ENCODE measurements around the gene HDAC9.

HDAC9 gene

DNA sequence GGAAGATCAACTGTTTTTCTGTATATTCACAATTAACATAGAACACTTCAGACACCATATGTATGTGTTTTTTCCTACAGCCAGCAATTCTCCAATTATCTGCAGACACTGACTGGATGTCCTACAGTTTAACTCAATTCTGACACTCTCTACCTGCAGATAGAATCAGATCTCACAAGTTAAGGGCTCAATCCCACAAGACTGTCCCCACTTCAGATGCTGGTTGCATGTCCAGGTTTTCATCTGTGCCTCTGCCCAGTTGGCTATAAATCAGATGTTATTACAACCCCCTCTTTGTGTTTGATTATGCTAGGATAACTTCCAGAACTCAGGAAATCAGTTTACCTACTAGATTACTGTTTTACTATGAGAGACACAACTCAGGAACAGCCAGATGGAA lies 326.0 kb downstream of the HDAC9 start:
- no peak for FAIRE-seq

GRCh38 chr7:18824157-18824556 lies 328.6 kb downstream of the HDAC9 start:
- FAIRE-seq (no peak), DNase-seq (ENCODE audit: insufficient read length, low spot score) (no peak)

More for the DNA sequence above, 326.0 kb downstream of the HDAC9 start:
- no peak for DNase-seq (ENCODE audit: insufficient read length, low spot score)

GRCh38 chr7:18828260-18828993 lies 332.9 kb downstream of the HDAC9 start:
- DNase-seq (ENCODE audit: insufficient read length, low spot score) (no peak), FAIRE-seq (no peak)

DNA sequence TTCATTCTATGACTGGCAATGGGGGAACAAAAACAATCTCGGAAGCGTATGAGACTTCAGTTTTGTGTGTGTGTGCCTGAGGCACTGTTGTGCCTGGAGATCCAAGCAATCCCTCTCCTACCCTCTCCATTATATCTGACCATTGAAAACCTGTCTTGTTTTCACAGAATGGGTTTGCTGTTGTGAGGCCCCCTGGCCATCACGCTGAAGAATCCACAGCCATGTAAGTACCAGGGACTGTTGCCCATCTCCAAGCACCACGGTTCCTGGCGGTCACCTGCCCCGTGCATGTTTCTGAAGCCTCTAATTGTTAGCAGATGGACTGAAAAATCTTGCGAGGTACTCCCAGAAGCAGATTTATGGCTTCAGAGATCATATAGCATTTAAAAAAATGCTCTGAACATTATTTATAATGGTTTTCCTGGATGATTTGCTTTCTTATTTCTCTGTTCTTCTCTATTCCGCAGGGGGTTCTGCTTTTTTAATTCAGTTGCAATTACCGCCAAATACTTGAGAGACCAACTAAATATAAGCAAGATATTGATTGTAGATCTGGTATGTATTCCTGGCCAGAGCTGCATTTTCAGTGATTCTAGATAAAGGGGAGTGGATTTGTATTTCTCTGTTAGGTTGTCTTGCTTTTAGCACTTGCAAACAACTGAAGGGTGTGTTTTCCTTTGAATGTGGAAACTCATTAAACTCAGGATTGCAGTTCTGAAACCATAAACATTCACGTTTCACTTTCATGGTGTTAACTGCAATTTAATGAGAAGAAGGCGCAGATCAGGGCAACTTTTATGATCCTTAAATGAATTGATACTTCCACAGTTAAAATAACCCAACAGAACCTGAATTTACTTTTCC lies 333.7 kb downstream of the HDAC9 start:
- no peak for DNase-seq (ENCODE audit: insufficient read length, low spot score)
- FAIRE-seq = no peak

- peak; percentile 20 for DNase-seq (ENCODE audit: insufficient read length, low spot score)
- FAIRE-seq = no peak
These were observed 334.3 kb downstream of the HDAC9 start for GRCh38 chr7:18829858-18830285.

- FAIRE-seq (no peak), DNase-seq (ENCODE audit: insufficient read length, low spot score) (no peak)
These were observed 335.9 kb downstream of the HDAC9 start for GRCh38 chr7:18831419-18831818.

GRCh38 chr7:18831943-18832342 lies 336.4 kb downstream of the HDAC9 start:
- DNase-seq (ENCODE audit: insufficient read length, low spot score) (no peak), FAIRE-seq (no peak)

GRCh38 chr7:18834577-18834976 lies 339.0 kb downstream of the HDAC9 start:
- FAIRE-seq (no peak), DNase-seq (ENCODE audit: insufficient read length, low spot score) (no peak)

DNA sequence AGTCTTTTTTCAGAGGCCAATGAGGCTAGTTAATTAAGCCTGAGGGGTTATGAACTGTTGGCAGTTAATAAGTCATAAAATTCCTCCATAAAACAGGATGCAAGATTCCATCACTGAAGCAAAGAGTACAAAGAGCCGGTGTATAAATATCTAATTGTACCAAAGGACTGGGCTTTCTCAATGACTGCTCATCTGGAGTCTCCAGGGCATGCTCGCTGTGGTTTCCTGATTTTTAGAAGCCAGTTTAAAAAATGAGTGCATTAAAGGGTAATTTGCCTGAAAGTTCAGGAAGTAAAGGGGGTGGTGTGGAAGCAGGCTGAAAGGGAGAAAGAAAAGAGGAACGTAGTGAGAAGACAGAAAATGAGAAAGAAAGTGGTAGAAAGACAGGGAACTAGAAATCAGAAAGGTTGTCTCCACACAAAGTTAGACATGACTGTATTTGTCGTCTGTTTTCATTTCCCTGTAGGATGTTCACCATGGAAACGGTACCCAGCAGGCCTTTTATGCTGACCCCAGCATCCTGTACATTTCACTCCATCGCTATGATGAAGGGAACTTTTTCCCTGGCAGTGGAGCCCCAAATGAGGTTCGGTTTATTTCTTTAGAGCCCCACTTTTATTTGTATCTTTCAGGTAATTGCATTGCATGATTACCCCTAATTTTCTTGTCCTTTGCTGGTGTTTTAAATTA lies 339.6 kb downstream of the HDAC9 start:
- DNase-seq (ENCODE audit: insufficient read length, low spot score) (no peak), FAIRE-seq (no peak)

DNA sequence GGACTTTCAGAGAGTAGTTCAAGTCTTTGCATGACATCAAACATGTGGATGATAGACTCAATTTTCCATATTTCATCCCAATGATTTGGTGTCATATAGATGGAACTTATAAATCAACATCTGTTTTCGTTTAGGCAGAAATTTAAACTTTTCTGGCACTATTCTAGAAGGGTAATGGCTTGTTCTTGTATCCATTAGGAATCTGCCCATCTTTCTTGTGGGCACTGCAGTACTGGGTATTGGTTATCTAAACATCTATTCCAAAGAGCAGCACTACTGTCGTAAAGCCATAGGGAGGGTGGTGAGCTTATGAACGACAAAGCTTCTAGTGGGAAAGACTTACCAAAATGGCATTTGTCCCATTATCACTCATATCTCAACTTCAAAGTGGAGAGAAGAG lies 348.4 kb downstream of the HDAC9 start:
- no peak for FAIRE-seq

GRCh38 chr7:18844735-18845134 lies 349.2 kb downstream of the HDAC9 start:
- DNase-seq (ENCODE audit: insufficient read length, low spot score) = no peak
- no peak for FAIRE-seq

More for the DNA sequence above, 348.4 kb downstream of the HDAC9 start:
- no peak for DNase-seq (ENCODE audit: insufficient read length, low spot score)

- DNase-seq (ENCODE audit: insufficient read length, low spot score) (no peak), FAIRE-seq (no peak)
These were observed 350.2 kb downstream of the HDAC9 start for GRCh38 chr7:18845700-18846099.

DNA sequence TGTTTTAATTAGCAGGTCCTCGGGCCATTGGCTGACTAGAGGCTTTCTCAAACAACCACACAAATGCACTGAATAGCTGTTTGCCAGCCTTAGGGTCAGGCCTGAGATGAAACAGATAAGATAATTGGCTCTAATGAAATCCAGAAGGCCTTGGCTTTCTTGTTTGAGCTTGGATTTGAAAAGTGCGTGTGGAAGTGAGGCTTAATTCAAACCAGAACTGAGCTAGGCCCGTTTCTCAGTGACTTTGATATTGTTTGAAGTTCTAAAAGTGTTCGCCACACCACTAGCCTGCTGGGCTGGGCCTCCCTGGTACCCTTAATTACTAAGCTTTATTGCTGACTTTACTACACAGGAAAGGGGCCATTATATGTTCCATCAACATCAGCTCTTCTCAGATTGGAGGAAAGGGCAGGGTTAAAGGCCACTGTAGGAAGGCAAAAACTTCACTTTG lies 351.2 kb downstream of the HDAC9 start:
- FAIRE-seq (no peak), DNase-seq (ENCODE audit: insufficient read length, low spot score) (no peak)

GRCh38 chr7:18849130-18849529 lies 353.6 kb downstream of the HDAC9 start:
- no peak for DNase-seq (ENCODE audit: insufficient read length, low spot score)
- FAIRE-seq = no peak

DNA sequence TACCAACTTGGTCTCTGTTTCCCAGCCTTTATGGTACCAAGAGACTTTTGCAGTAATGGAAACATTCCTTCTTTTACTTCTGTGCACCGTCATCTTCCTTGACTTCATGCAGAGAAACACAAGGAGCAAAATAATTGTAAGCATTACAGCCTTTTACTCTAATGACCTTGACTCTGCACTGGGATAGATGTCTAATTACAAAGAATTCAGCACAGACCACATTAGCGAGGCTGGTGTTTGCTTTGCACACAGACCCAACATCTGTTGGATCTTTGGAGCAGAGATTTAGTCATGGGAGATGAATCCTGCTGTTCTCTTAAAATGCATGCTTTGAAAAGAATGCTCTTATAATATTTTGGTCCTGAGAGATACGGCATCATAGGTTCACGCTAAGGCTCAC lies 360.2 kb downstream of the HDAC9 start:
- FAIRE-seq = no peak
- no peak for DNase-seq (ENCODE audit: insufficient read length, low spot score)

DNA sequence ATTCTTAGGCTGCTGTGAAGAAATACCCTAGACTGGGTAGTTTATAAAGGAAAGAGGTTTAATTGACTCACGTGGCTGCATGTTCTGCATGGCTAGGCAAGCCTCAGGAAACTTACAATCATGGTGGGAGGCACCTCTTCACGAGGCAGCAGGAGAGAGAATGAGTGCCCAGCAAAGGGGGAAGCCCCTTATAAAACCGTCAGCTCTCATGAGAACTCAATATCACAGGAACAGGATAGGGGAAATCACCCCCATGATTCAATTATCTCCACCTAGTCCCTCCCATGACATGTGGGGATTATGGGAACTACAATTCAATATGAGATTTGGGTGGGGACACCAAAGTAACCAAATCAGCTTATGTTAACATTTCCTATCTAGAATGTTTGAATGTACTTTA lies 362.7 kb downstream of the HDAC9 start:
- no peak for DNase-seq (ENCODE audit: insufficient read length, low spot score)
- no peak for FAIRE-seq

DNA sequence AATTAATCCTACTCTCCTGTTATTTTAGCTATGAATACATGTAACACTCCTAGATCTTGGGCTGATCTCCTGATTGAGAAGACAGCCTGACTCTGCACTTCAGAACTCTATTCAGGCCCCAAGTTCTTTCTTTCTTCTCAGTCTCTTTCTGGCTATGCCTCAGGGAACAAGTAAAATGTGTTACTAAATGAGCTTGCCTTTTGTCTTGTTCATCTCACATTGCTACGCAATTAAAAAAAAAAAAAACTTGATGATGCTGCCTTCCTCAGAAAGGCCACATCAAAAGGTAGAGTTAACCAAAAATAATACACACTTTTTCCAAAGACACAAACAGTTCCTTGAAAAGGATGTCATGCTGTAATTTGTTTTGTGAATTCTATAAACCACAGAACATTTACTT lies 363.8 kb downstream of the HDAC9 start:
- FAIRE-seq = no peak

GRCh38 chr7:18860221-18860620 lies 364.7 kb downstream of the HDAC9 start:
- FAIRE-seq (no peak), DNase-seq (ENCODE audit: insufficient read length, low spot score) (no peak)

More for the DNA sequence above, 363.8 kb downstream of the HDAC9 start:
- DNase-seq (ENCODE audit: insufficient read length, low spot score) = no peak

DNA sequence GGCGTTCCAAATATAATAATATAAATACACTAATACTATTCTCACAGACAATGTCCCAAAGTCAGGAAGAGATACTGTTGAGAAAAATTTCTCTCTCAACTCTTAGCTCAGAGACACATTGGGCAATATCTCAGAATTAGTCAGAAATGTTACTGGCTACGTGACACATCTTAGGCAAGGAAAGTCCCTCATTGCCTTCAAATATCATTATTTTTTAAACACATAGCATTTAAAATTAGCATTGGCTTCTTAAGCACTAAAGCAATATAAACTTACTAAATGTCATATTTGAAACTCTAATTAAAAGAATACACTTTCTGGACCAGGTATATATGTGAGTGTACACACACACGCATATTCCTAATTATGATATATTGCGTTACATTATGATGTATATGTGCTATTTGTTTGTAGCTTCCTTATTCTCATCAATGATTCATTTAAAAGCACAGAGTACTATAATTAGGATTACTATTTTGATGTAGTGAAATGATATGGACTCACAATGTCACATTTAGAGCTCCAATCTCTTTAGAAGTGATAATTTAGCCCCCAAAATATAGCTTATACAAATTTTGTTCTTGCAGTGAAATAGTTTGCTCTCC lies 366.1 kb downstream of the HDAC9 start:
- no peak for FAIRE-seq

DNA sequence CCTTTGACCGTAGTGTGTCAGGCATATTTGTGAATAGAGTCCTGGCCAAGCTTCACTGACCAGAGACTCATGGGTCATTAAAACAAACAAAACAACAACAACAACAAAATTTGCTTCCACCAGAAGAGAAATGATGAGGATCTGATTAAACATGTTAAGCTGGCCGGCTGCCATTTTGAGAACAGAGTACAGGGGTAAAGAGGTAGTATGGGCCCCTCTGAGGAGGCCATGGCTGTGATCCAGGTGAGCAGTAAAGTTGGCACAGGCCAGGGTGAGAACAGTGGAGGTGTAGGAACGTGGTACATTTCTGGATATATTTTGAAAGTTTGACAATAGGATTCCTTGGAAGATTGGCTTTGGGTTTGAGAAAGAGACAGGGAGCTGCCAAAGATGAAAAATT lies 369.4 kb downstream of the HDAC9 start:
- no peak for DNase-seq (ENCODE audit: insufficient read length, low spot score)
- FAIRE-seq = no peak

More for the DNA sequence above, 366.1 kb downstream of the HDAC9 start:
- no peak for DNase-seq (ENCODE audit: insufficient read length, low spot score)

Data from HTR-8/SVneo (cell line).